ENCODE data around the gene SEMA7A. TPM values are rescaled to one million over a fixed set of nuclear protein-coding genes. Genes with fewer than 3 reads are reported as not detected.
A peak's percentile ranks its signal among the peaks of the same experiment; 100 is the strongest.

Gene SEMA7A
- total and polyA plus RNA-seq, 2 donors from 2014 or later, result 2.8 to 3.6 TPM

GRCh38 chr15:74441248-74441941, 7.6 kb upstream of the SEMA7A start:
- H3K9me3 ChIP-seq (ENCODE audit: control insufficient read depth in 2 of 3, insufficient read depth in 1 of 3, low read length in 3 of 3), result no peaks in the 10 kb centered on the region
- H3K9ac ChIP-seq (ENCODE audit: low read length in 3 of 3), result no peak overlapping the region
- intact Hi-C loops (cut with DNase I), result no loop called here
- peaks cover 0 to 5% (median 0%) of the 10 kb centered on the region in 3 donors for H3K4me1 ChIP-seq (ENCODE audit: control insufficient read depth in 2 of 3, insufficient read depth in 2 of 3, low read depth in 1 of 3, low read length in 3 of 3)
- no peaks in the 10 kb centered on the region for H3K27me3 ChIP-seq (ENCODE audit: control insufficient read depth, insufficient read depth, low read length)
- peaks cover 0 to 6% (median 0%) of the 10 kb centered on the region in 3 donors for H3K36me3 ChIP-seq (ENCODE audit: control insufficient read depth in 2 of 3, insufficient read depth in 3 of 3, low read length in 3 of 3)
- H3K27ac ChIP-seq (ENCODE audit: low read depth in 2 of 2, low read length in 2 of 2), result no peak overlapping the region
- no peak for TF ChIP-seq CTCF (IDR thresholded peaks at IDR 0.05; ENCODE audit: borderline replicate concordance, extremely low read depth, insufficient read depth)
- no peak for DNase-seq
- no peak overlapping the region for H3K4me3 ChIP-seq (ENCODE audit: low read length in 3 of 3)
- FAIRE-seq, result no peak

- no peaks in the 10 kb centered on the region for H3K27me3 ChIP-seq (ENCODE audit: control insufficient read depth, insufficient read depth, low read length)
- DNase-seq (peak; percentile 81 to 87 (median 82)), FAIRE-seq (no peak)
- no peaks in the 10 kb centered on the region for H3K9me3 ChIP-seq (ENCODE audit: control insufficient read depth in 2 of 3, insufficient read depth in 1 of 3, low read length in 3 of 3)
- peaks cover 0 to 3% (median 0%) of the 10 kb centered on the region in 3 donors for H3K4me1 ChIP-seq (ENCODE audit: control insufficient read depth in 2 of 3, insufficient read depth in 2 of 3, low read depth in 1 of 3, low read length in 3 of 3)
- no peak overlapping the region for H3K27ac ChIP-seq (ENCODE audit: low read depth in 2 of 2, low read length in 2 of 2)
- intact Hi-C loops (cut with DNase I), result loop anchor here (5.0 kb wide), 1 partner anchor 57 kb away; no protein-coding TSS in a partner anchor
- peak; percentile 90 for TF ChIP-seq CTCF (IDR thresholded peaks at IDR 0.05; ENCODE audit: borderline replicate concordance, extremely low read depth, insufficient read depth)
- no peak overlapping the region for H3K9ac ChIP-seq (ENCODE audit: low read length in 3 of 3)
- H3K36me3 ChIP-seq (ENCODE audit: control insufficient read depth in 2 of 3, insufficient read depth in 3 of 3, low read length in 3 of 3), result no peaks in the 10 kb centered on the region
- no peak overlapping the region for H3K4me3 ChIP-seq (ENCODE audit: low read length in 3 of 3)
These were observed 5.1 kb upstream of the SEMA7A start for GRCh38 chr15:74438721-74439316.

GRCh38 chr15:74438206-74438605, 4.4 kb upstream of the SEMA7A start:
- FAIRE-seq, result no peak
- TF ChIP-seq CTCF (IDR thresholded peaks at IDR 0.05; ENCODE audit: borderline replicate concordance, extremely low read depth, insufficient read depth), result no peak
- Histone ChIP-seq H3K4me1 (ENCODE audit: control insufficient read depth in 2 of 3, insufficient read depth in 2 of 3, low read depth in 1 of 3, low read length in 3 of 3) (peaks cover 0 to 3% (median 0%) of the 10 kb centered on the region in 3 donors), H3K36me3 (ENCODE audit: control insufficient read depth in 2 of 3, insufficient read depth in 3 of 3, low read length in 3 of 3) (no peaks in the 10 kb centered on the region), H3K9ac (ENCODE audit: low read length in 3 of 3) (no peak overlapping the region), H3K27ac (ENCODE audit: low read depth in 2 of 2, low read length in 2 of 2) (no peak overlapping the region), H3K27me3 (ENCODE audit: control insufficient read depth, insufficient read depth, low read length) (no peaks in the 10 kb centered on the region), H3K9me3 (ENCODE audit: control insufficient read depth in 2 of 3, insufficient read depth in 1 of 3, low read length in 3 of 3) (no peaks in the 10 kb centered on the region), H3K4me3 (ENCODE audit: low read length in 3 of 3) (no peak overlapping the region)
- peak in 1 of 5 donors; percentile 19 for DNase-seq
- intact Hi-C loops (cut with DNase I), result loop anchor here (5.0 kb wide), 1 partner anchor 56 kb away; no protein-coding TSS in a partner anchor

Data from kidney (tissue), 14 donors.